Measurements from ENCODE around the gene CTNS. TPM values are rescaled to one million over a fixed set of nuclear protein-coding genes. Genes with fewer than 3 reads are reported as not detected.

The CTNS gene
- total RNA-seq (10.6 TPM), polyA plus RNA-seq (13.8 TPM)

DNA sequence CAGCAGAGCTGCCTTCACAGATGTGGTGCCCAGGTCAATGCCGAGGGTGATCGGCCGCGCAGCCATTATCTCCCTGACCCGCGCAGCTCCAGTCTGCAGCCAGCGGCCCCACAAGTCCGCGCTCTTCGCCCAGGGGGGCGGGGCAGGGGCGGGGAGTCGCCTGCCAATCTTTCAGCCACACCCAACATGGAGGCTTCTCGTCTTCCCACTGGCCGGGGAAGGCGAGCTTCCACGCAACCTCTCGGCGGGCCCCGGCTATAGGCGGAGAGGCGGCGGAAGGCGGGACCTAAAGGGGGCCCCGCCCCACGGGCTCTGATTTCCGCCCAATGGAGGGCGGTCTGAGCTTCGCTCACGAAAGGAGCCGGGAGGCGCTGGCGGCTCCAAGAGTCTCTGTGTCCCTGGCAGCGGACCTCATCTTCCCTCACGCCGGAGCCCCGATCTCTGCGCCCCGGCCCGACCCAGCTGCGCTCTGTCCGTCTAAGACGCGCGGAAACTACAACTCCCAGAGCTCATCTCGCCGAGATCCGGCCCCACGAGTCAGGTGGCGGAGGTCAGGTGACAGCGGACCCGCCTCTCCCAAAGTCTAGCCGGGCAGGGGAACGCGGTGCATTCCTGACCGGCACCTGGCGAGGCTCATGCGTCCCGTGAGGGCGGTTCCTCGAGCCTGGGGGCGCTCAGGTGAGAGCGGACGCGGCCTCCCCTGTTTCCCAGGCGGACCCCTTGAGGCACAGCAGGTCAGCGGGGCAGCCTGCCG, at the start of gene CTNS, which contains the start of gene SHPK:
TSS of gene CTNS (plus strand) at position 607 of the 754 bp plus-strand sequence. CDS start 3,447 bp downstream, outside the sequence.
TSS of gene SHPK (minus strand) at position 97 of the 754 bp plus-strand sequence. CDS start at position 66, 31 bp downstream.
- peak within 1 kb of the TSS; percentile 71 for H3K4me3 ChIP-seq (ENCODE audit: low read depth, low read length)
- DNase-seq (ENCODE audit: extremely low spot score) = peak; percentile 90
- WGBS = under 1% methylated on average over 68 of the region's 68 CpGs
- H3K4me1 ChIP-seq (ENCODE audit: insufficient read depth) = no peaks in the 10 kb centered on the region
- peak within 1 kb of the TSS; percentile 99 for H3K27ac ChIP-seq (ENCODE audit: low read depth)
- H3K36me3 ChIP-seq (ENCODE audit: insufficient read depth) = no peaks in the 10 kb centered on the region

DNA sequence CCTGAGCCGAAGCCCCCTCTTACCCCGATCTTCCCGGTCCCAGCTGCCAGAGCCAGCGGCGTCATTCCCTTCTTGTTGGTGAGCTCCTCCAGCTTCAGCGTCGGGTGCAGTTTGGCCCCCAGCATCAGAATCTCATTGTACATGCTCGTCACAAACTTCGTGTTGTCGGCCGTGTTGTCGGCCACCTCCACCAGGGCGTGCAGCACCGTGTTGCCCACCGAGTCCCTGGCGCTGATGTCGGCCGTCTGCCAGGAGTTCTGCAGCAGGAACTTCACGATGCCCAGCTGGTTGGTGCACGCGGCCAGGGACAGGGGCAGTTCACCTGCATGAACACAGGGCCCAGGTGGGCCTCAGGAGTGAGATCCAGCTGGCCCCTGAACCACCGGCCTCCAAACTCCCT, 46.8 kb upstream of the CTNS start:
- no peaks in the 10 kb centered on the region for H3K4me1 ChIP-seq (ENCODE audit: insufficient read depth)
- WGBS = 96% methylated on average over 22 of the region's 22 CpGs
- H3K4me3 ChIP-seq (ENCODE audit: low read depth, low read length) = no peak overlapping the region
- peaks cover 7% of the 10 kb centered on the region for H3K36me3 ChIP-seq (ENCODE audit: insufficient read depth)
- no peak overlapping the region for H3K27ac ChIP-seq (ENCODE audit: low read depth)
- no peak for DNase-seq (ENCODE audit: extremely low spot score)

DNA sequence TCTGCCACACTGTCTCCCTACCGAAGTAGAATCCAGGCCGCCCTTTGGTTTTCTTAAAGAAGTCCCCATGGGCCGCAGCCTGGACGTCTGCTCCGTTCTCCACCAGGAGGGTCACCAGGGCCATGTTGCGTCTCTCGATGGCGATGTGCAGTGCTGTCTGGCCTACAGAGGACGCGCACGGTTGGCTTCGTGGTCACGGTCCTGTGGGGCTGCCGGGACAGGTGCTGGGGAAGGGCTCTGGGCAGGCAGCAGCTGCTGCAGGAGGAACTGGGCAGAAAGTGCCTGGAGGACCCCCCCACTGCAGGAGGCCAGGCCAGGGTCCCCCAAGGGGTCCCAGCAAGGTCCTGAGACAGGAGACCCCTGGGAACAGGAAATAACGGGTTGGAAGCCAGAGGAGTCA, 46.3 kb upstream of the CTNS start:
- Histone ChIP-seq H3K27ac (ENCODE audit: low read depth) (no peak overlapping the region), H3K4me1 (ENCODE audit: insufficient read depth) (no peaks in the 10 kb centered on the region), H3K4me3 (ENCODE audit: low read depth, low read length) (no peak overlapping the region), H3K36me3 (ENCODE audit: insufficient read depth) (peaks cover 7% of the 10 kb centered on the region)
- WGBS = 95% methylated on average over 15 of the region's 15 CpGs
- no peak for DNase-seq (ENCODE audit: extremely low spot score)

DNA sequence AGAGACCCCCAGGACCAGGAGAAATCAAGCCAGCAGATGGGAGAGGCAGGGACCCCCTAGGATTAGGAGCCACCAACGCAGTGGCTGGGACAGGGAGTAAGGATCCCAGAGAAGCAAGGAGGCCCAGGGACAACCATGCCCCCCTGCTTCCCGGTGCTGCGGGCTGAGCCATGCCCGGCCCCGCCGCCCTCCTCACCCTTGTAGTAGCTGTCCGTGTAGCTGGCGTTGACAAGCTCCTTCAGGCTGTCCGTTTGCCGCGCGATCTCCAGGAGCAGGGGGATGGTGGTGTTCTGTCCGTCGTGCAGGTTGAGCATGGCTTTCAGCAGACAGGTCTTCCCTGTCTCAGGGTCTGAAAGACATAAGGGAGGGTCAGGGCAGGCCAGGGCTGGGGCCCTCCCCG, 45.8 kb upstream of the CTNS start:
- no peak overlapping the region for H3K27ac ChIP-seq (ENCODE audit: low read depth)
- H3K4me1 ChIP-seq (ENCODE audit: insufficient read depth) = no peaks in the 10 kb centered on the region
- WGBS = 92% methylated on average over 15 of the region's 15 CpGs
- no peak overlapping the region for H3K4me3 ChIP-seq (ENCODE audit: low read depth, low read length)
- no peak for DNase-seq (ENCODE audit: extremely low spot score)
- H3K36me3 ChIP-seq (ENCODE audit: insufficient read depth) = peaks cover 7% of the 10 kb centered on the region

DNA sequence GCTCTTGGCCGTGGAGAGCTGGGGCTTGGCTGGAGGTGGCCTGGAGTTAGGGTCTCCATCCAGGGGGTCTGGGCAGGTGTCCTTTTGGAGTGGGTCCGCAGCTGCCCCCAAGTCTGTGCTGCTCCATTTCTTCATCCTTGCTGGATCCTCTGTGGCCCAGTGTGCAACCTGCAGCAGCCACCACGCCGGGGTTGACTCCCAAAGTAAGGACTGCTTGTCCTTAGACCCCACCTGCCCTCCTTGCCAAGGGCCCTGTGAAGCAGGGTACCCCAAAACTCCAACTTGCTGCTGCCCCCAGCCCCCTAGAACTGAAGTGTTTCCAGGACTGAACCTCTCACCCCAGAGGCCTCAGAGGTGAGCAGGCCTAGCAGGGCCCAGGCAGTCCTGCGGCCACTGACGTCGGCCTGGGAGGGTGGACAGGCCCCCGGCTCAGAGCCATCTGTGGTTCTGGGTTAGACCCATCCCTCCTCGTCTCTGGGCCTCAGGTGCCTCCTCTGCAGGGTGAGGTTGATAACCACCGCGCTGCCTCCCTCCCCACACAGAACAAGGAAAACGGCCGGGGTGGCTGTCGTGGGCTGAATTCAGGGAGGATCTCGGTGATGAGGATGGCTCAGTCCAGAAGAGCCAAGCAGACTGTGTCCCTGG, 44.2 kb upstream of the CTNS start:
- 93% methylated on average over 15 of the region's 15 CpGs for WGBS
- H3K36me3 ChIP-seq (ENCODE audit: insufficient read depth) = peaks cover 7% of the 10 kb centered on the region
- H3K27ac ChIP-seq (ENCODE audit: low read depth) = no peak overlapping the region
- no peak for DNase-seq (ENCODE audit: extremely low spot score)
- no peak overlapping the region for H3K4me3 ChIP-seq (ENCODE audit: low read depth, low read length)
- H3K4me1 ChIP-seq (ENCODE audit: insufficient read depth) = no peaks in the 10 kb centered on the region

DNA sequence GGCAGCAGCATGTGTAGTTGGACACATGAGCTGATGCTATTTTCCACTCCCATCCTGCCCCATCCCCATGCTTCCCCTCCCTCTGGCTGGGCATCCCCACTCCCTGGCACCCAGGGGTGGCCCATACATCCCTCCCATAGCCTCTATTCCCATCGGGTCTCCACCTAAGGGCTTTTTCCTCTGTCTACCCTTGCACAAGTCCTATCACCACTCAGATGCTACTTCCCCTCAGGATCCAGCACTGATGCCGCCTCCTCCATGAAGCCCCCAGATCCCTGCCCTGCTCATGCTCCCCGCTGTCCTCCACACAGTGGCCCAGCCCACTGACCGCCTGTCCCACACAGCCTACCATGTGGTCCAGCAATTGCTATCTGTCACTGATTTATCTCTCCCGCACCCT, 43.2 kb upstream of the CTNS start:
- WGBS = 93% methylated on average over 5 of the region's 5 CpGs
- Histone ChIP-seq H3K4me1 (ENCODE audit: insufficient read depth) (no peaks in the 10 kb centered on the region), H3K27ac (ENCODE audit: low read depth) (no peak overlapping the region), H3K36me3 (ENCODE audit: insufficient read depth) (peaks cover 4% of the 10 kb centered on the region), H3K4me3 (ENCODE audit: low read depth, low read length) (no peak overlapping the region)
- no peak for DNase-seq (ENCODE audit: extremely low spot score)

DNA sequence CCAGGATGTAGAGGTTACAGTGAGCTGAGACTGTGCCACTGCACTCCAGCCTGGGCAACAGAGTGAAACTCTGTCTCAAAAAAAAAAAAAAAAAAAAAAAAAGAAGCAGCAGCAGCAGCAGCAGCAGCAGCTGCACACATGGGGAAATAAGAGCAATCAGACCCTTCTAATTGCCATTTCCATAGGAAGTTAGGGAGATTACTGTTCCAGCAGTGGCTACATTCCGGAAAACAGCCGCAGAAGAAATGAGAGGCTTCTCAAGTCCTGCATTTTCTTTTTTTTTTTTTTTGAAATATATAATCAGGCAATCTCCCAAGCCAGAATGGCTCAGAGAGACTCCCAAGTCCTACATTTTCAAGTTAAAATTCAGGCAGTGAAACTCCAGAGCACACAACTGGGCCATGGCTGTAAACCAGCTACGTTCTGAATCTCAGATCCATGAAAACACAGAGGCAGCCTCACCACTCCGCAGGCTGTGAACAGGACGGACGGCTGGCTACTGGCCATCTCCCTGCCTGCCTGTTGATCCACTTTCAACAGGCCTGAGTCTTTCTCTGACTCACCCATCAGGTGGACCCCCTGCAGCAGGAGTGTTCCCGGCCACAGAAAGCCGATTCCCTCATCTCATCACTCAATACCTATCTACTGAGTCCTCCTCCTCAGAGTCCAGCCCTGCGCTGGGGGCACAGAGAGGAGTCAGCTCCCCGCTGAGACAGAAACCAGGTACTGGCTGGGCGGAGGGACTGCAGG, 42.3 kb upstream of the CTNS start:
- Histone ChIP-seq H3K27ac (ENCODE audit: low read depth) (no peak overlapping the region), H3K36me3 (ENCODE audit: insufficient read depth) (peaks cover 4% of the 10 kb centered on the region), H3K4me1 (ENCODE audit: insufficient read depth) (no peaks in the 10 kb centered on the region), H3K4me3 (ENCODE audit: low read depth, low read length) (no peak overlapping the region)
- 63% methylated on average over 11 of the region's 11 CpGs for WGBS
- no peak for DNase-seq (ENCODE audit: extremely low spot score)

DNA sequence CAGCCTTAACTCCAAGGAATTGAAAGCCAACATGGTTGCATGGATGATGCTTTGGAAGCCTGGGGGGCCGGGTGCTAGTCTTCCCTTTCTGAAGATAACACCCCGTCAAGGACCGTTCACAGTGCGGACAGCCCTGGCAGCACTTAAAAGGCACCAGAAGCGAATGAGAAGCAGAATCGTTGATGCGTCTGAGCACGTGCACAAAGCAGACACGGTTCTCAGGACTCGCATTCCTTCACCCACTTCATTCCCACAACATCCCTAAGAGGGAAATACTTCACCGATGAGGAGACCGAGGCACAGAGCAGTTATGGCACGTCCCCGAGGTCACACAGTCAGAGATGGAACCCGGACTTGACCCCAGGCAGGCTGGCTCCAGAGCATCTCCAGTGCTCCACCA, 41.6 kb upstream of the CTNS start:
- Histone ChIP-seq H3K4me1 (ENCODE audit: insufficient read depth) (no peaks in the 10 kb centered on the region), H3K27ac (ENCODE audit: low read depth) (no peak overlapping the region), H3K36me3 (ENCODE audit: insufficient read depth) (peaks cover 1% of the 10 kb centered on the region), H3K4me3 (ENCODE audit: low read depth, low read length) (no peak overlapping the region)
- DNase-seq (ENCODE audit: extremely low spot score) = no peak
- WGBS = 84% methylated on average over 15 of the region's 15 CpGs

DNA sequence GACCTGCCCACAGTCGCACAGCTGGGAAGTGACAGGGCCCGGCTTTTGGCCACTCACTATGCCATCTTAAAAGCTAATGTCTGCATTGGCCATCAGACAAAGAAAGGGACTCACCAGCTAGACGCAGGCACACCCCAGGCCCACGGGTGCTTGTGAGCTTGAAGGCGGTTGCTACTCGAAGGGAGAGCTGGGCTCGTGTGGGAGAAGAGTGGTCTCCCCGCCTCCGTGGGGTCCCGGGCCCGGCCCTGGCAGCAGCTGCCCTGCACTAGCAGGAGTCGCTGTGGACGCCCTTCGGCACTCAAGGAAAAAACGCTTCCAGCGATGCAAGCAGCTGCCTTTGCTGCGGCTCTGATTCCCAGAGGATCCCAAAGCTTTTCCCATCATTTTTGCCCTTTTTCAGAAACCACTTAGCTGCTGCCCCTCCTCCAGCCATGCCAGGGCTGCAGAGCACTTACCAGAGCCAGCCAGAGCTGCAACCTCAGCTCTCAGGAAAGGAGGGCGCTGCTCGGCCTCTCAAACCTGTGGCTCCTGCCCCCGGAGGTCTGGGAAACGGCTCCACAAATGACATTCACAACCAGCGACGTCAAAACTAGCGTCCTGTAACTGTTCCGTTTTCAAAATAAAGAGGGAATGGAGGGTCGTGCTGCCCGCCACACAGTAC, 39.6 kb upstream of the CTNS start:
- no peak overlapping the region for H3K4me3 ChIP-seq (ENCODE audit: low read depth, low read length)
- 93% methylated on average over 27 of the region's 27 CpGs for WGBS
- no peak for DNase-seq (ENCODE audit: extremely low spot score)
- H3K4me1 ChIP-seq (ENCODE audit: insufficient read depth) = no peaks in the 10 kb centered on the region
- no peaks in the 10 kb centered on the region for H3K36me3 ChIP-seq (ENCODE audit: insufficient read depth)
- H3K27ac ChIP-seq (ENCODE audit: low read depth) = no peak overlapping the region

DNA sequence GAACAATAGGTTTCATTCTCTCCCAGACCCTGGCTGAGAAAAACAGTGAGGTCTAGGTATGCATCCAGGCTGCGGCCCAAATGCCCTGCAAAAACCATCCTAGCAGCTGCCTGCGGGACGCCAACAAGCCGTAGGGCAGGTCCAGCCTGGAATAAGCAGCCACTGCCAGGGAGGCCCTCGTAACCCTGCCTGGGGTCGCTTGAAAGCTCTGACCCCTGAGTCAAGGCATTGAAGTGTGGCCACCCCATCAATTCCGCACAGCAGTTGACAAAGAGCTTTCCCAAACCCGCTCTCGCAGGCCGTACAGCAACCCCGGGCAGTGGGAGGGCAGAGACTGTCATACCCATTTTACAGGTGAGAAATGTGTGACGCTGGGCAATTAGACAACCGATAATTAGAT, 38.5 kb upstream of the CTNS start:
- Histone ChIP-seq H3K36me3 (ENCODE audit: insufficient read depth) (no peaks in the 10 kb centered on the region), H3K4me1 (ENCODE audit: insufficient read depth) (no peaks in the 10 kb centered on the region), H3K4me3 (ENCODE audit: low read depth, low read length) (no peak overlapping the region), H3K27ac (ENCODE audit: low read depth) (no peak overlapping the region)
- 86% methylated on average over 13 of the region's 13 CpGs for WGBS
- no peak for DNase-seq (ENCODE audit: extremely low spot score)

DNA sequence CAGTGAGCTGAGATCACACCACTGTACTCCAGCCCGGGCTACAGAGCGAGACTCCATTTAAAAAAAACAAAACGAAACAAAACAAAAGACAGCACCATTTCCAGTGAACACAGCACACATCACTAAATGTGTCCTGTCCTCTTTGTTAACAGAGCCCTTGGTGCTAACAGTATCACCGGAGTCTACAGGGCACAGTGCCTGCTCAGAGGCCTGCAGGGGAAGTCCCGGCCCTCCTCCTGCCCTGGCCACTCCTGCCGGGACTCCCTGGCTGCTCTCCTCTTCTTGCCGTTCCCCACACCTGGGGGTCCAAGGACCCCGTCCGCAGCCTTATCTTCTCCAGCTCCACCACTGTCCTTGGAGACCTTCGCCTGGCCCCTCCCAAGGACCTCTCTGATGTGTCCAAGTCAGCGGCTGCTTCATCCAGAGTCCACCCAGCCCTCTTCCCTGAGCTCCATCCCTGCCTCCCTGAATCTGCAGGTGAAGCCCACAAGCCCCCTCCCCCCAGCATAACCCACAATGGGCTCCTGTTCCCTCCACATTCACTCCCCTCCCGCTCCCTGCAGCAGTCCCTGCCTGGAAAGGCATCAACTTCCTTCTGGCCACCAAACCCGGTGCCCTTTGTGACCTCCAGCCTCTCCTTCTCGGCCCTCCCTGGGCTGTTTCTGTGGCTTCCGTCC, 35.9 kb upstream of the CTNS start:
- DNase-seq (ENCODE audit: extremely low spot score) = no peak
- WGBS = 91% methylated on average over 15 of the region's 15 CpGs
- no peaks in the 10 kb centered on the region for H3K4me1 ChIP-seq (ENCODE audit: insufficient read depth)

DNA sequence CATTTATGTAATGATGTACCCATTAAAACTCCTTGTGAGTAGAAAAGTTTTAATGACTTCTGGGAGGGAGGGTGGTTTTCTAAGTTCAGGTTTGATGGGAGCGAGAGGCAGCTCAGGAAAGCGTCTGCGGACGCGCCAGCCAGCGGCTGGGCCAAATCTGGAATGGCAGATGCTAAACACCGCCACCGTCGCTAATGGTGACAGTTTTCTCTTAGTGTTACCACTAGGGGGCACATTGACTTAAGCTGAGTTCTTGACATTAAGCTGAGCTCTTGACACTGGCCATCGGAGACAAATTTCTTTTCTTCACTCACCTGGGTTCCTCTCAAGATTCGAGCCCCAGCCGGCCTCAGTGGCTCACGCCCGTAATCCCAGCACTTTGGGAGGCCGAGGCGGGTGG, 34.1 kb upstream of the CTNS start:
- Histone ChIP-seq H3K36me3 (ENCODE audit: insufficient read depth) (no peaks in the 10 kb centered on the region), H3K4me1 (ENCODE audit: insufficient read depth) (no peaks in the 10 kb centered on the region), H3K27ac (ENCODE audit: low read depth) (no peak overlapping the region), H3K4me3 (ENCODE audit: low read depth, low read length) (no peak overlapping the region)
- whole genome bisulfite sequencing = 78% methylated on average over 16 of the region's 16 CpGs
- no peak for DNase-seq (ENCODE audit: extremely low spot score)

More for the DNA sequence above, 35.9 kb upstream of the CTNS start:
- no peak overlapping the region for H3K4me3 ChIP-seq (ENCODE audit: low read depth, low read length)
- no peaks in the 10 kb centered on the region for H3K36me3 ChIP-seq (ENCODE audit: insufficient read depth)
- H3K27ac ChIP-seq (ENCODE audit: low read depth) = no peak overlapping the region
